Measurements from ENCODE around the gene THOC1. TPM values are rescaled to one million over a fixed set of nuclear protein-coding genes. Genes with fewer than 3 reads are reported as not detected.

THOC1 gene
- total and polyA plus RNA-seq, 5 donors = 12.8 to 19.2 (median 15.7) TPM

DNA sequence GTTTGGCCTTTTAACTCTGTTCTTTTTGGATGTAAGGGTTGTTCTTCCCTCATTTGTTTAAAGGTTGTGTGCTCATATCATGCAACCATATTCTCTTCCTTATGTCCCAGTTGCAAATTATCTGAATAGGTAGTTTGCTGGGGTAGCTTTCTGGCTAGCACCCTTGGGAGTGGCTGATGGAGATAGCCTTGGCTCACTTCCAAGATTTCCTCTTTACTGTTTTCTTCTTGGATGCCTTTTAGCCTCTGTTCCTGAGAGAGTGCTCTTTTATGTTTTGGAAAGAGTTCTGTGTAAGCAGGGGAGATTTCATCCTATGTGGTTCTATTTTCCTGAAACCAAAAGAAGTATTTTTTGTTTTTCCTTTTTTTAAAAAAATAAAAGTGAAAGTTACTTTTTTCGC, 84.1 kb downstream of the THOC1 start:
- no peak overlapping the region for H3K27ac ChIP-seq (ENCODE audit: low read length)
- DNase-seq = no peak
- no peak overlapping the region for H3K4me3 ChIP-seq (ENCODE audit: low read length)
- H3K4me1 ChIP-seq (ENCODE audit: control insufficient read depth, insufficient read depth, low read length) = no peaks in the 10 kb centered on the region
- intact Hi-C loops (cut with DNase I) = no loop called here
- H3K27me3 ChIP-seq (ENCODE audit: control insufficient read depth, insufficient read depth) = no peaks in the 10 kb centered on the region
- H3K9me3 ChIP-seq (ENCODE audit: control insufficient read depth, low read length) = no peaks in the 10 kb centered on the region
- peak; percentile 41 to 64 for ATAC-seq
- 66% methylated on average over 1 of the region's 1 CpG for WGBS

- no peak overlapping the region for H3K4me3 ChIP-seq (ENCODE audit: low read length)
- no peaks in the 10 kb centered on the region for H3K9me3 ChIP-seq (ENCODE audit: control insufficient read depth, low read length)
- ATAC-seq (no peak), DNase-seq (no peak)
- intact Hi-C loops (cut with DNase I) = no loop called here
- no peak overlapping the region for H3K27ac ChIP-seq (ENCODE audit: low read length)
- no peaks in the 10 kb centered on the region for H3K4me1 ChIP-seq (ENCODE audit: control insufficient read depth, insufficient read depth, low read length)
- H3K27me3 ChIP-seq (ENCODE audit: control insufficient read depth, insufficient read depth) = no peaks in the 10 kb centered on the region
Observed at GRCh38 chr18:181711-182110, 86.1 kb downstream of the THOC1 start.

DNA sequence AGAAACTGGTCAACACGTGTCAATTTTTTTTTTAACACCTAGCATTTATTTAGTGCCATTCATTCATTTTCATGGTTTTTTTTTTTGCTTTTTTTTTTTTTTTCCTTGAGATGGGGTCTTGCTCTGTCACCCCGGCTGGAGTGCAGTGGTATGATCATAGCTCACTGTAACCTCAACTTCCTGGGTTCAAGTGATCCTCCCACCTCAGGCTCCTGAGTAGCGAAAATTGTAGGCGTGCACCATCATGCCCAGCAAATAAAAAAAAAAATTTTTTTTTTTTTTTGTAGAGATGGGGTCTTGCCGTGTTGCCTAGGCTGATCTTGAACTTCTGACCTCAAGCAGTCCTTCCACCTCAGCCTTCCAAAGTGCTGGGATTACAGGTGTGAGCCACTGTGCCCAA, 88.3 kb downstream of the THOC1 start:
- intact Hi-C loops (cut with DNase I) = no loop called here
- Histone ChIP-seq H3K4me3 (ENCODE audit: low read length) (no peak overlapping the region), H3K9me3 (ENCODE audit: control insufficient read depth, low read length) (no peaks in the 10 kb centered on the region), H3K4me1 (ENCODE audit: control insufficient read depth, insufficient read depth, low read length) (no peaks in the 10 kb centered on the region), H3K27ac (ENCODE audit: low read length) (no peak overlapping the region), H3K27me3 (ENCODE audit: control insufficient read depth, insufficient read depth) (no peaks in the 10 kb centered on the region)
- ATAC-seq (no peak), DNase-seq (no peak)
- 91% methylated on average over 5 of the region's 5 CpGs for WGBS

- DNase-seq = no peak
- Histone ChIP-seq H3K27me3 (ENCODE audit: control insufficient read depth, insufficient read depth) (no peaks in the 10 kb centered on the region), H3K27ac (ENCODE audit: low read length) (no peak overlapping the region), H3K4me3 (ENCODE audit: low read length) (no peak overlapping the region), H3K4me1 (ENCODE audit: control insufficient read depth, insufficient read depth, low read length) (no peaks in the 10 kb centered on the region), H3K9me3 (ENCODE audit: control insufficient read depth, low read length) (no peaks in the 10 kb centered on the region)
- no peak for ATAC-seq
- intact Hi-C loops (cut with DNase I) = no loop called here
- 88% methylated on average over 5 of the region's 5 CpGs for WGBS
Observed at GRCh38 chr18:172361-172760, 95.5 kb downstream of the THOC1 start.

Other genes with a start within 250 kb of the THOC1 start
- not detected for gene TUBB8B, start 218.4 kb downstream of the THOC1 start, total RNA-seq
- gene TUBB8B, start 218.4 kb downstream of the THOC1 start, polyA plus RNA-seq = not detected
- 10 to 100 TPM; 39.1 to 48.8 (median 42.8) TPM for gene USP14, start 109.5 kb downstream of the THOC1 start, total RNA-seq
- 27.0 TPM for gene USP14, start 109.5 kb downstream of the THOC1 start, polyA plus RNA-seq
- gene COLEC12, start 232.7 kb upstream of the THOC1 start, total RNA-seq = 10 to 100 TPM in 1 of 4 donors, 1 to 10 TPM in 3; 4.1 to 10.6 (median 6.5) TPM
- 1.7 TPM for gene COLEC12, start 232.7 kb upstream of the THOC1 start, polyA plus RNA-seq

Measured in right cardiac atrium (tissue), 5 donors.